ENCODE results near the gene LAMP2.

GRCh38 chrX:120504569-120504968 lies 35.5 kb upstream of the LAMP2 start:
- TF ChIP-seq, protein P1, sequence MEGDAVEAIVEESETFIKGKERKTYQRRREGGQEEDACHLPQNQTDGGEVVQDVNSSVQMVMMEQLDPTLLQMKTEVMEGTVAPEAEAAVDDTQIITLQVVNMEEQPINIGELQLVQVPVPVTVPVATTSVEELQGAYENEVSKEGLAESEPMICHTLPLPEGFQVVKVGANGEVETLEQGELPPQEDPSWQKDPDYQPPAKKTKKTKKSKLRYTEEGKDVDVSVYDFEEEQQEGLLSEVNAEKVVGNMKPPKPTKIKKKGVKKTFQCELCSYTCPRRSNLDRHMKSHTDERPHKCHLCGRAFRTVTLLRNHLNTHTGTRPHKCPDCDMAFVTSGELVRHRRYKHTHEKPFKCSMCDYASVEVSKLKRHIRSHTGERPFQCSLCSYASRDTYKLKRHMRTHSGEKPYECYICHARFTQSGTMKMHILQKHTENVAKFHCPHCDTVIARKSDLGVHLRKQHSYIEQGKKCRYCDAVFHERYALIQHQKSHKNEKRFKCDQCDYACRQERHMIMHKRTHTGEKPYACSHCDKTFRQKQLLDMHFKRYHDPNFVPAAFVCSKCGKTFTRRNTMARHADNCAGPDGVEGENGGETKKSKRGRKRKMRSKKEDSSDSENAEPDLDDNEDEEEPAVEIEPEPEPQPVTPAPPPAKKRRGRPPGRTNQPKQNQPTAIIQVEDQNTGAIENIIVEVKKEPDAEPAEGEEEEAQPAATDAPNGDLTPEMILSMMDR (IDR thresholded peaks at IDR 0.05; ENCODE audit: insufficient read depth, low read depth, low read length): no peak
- TF ChIP-seq EZH2 (IDR thresholded peaks at IDR 0.05; ENCODE audit: insufficient read depth, low read length): no peak
